ENCODE measurements around the gene AP1G2. TPM values are rescaled to one million over a fixed set of nuclear protein-coding genes. Genes with fewer than 3 reads are reported as not detected.

The AP1G2 gene
- total and polyA plus RNA-seq, 2 of the 4 experiments (the other 2 are of a cell fraction) = 2.9 to 19.2 TPM

DNA sequence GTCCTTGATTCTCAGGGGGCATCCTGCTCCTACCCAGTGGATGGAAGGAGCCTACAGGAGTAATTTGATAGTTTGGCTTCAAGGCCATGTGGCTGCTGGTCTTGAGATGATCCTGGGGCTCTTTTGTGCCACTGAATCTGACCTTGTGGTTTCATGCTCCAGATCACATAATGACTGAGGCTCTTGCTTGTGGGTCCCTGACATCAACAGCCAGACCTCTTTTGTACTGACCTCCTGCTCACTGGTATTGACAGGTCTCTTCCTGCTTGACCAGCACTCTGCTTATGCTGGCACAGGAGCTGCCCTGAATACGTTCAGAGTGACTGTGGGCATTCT is 34.2 kb upstream of the AP1G2 start:
- H3K4me1 ChIP-seq (ENCODE audit: control insufficient read depth, insufficient read depth, low read length) = no peaks in the 10 kb centered on the region
- no peaks in the 10 kb centered on the region for H3K79me1 ChIP-seq (ENCODE audit: low read depth in 1 of 2, low read length in 2 of 2)
- H3K36me3 ChIP-seq (ENCODE audit: control insufficient read depth, insufficient read depth, low read length) = no peaks in the 10 kb centered on the region
- ATAC-seq (ENCODE audit: low read depth) = no peak
- no peak overlapping the region for H3K27ac ChIP-seq (ENCODE audit: insufficient read depth, low read length)
- H3K4me2 ChIP-seq (ENCODE audit: low read depth, low read length) = no peak overlapping the region
- no peak overlapping the region for H3K4me3 ChIP-seq (ENCODE audit: insufficient read depth, low read depth, low read length)
- H4K20me1 ChIP-seq (ENCODE audit: insufficient read depth, low read length) = no peaks in the 10 kb centered on the region
- in situ Hi-C loops (cut with MboI; ENCODE audit: low sequenced_read_pairs) (no loop called here), dilution Hi-C loops (cut with HindIII; ENCODE audit: low sequenced_read_pairs, unreplicated experiment) (no loop called here), intact Hi-C loops (cut with micrococcal nuclease) (no loop called here)
- no peaks in the 10 kb centered on the region for H3K9me1 ChIP-seq (ENCODE audit: insufficient read depth, low read length)
- H2AK5ac ChIP-seq (ENCODE audit: low read depth, low read length) = no peak overlapping the region
- H2BK15ac ChIP-seq (ENCODE audit: low read depth, low read length) = no peak overlapping the region
- no CpG with 5 or more reads among the region's 1 CpG for WGBS, 2 experiments (ENCODE audit: extremely low coverage in 2 of 2, insufficient read length in 1 of 2)
- no peak overlapping the region for H3K4ac ChIP-seq (ENCODE audit: low read depth, low read length)
- H3K14ac ChIP-seq (replicated peaks; ENCODE audit: low read depth, low read length) = no peak overlapping the region
- no peak overlapping the region for H2AK9ac ChIP-seq (replicated peaks; ENCODE audit: low read depth, low read length, poor library complexity)
- BruUV-seq (replicated peaks) = no TSS peak
- H3K56ac ChIP-seq (ENCODE audit: extremely low read depth, insufficient read depth, low read length) = no peak overlapping the region
- TF ChIP-seq MXI1 (IDR thresholded peaks at IDR 0.05; ENCODE audit: borderline replicate concordance, low read depth, low read length) = no peak
- no peak for TF ChIP-seq CTCF (conservative IDR thresholded peaks at IDR 0.05; ENCODE audit: low read depth, low read length)
- TF ChIP-seq SMC3 (IDR thresholded peaks at IDR 0.05; ENCODE audit: low read depth, low read length) = no peak
- TF ChIP-seq RFX5 (IDR thresholded peaks at IDR 0.05; ENCODE audit: low read depth, low read length) = no peak
- TF ChIP-seq MAZ (IDR thresholded peaks at IDR 0.05; ENCODE audit: borderline replicate concordance, low read depth, low read length) = no peak
- TF ChIP-seq USF2 (IDR thresholded peaks at IDR 0.05; ENCODE audit: low read depth, low read length) = no peak
- TF ChIP-seq BHLHE40 (IDR thresholded peaks at IDR 0.05; ENCODE audit: low read depth, low read length) = no peak
- no peak for TF ChIP-seq CHD1 (IDR thresholded peaks at IDR 0.05; ENCODE audit: low read depth, low read length)
- no peak for TF ChIP-seq MAFK (IDR thresholded peaks at IDR 0.05; ENCODE audit: low read depth, low read length)
- H3K9ac ChIP-seq (ENCODE audit: low read depth, low read length) = no peak overlapping the region
- no peak overlapping the region for H2BK120ac ChIP-seq (ENCODE audit: low read depth, low read length)
- H3K27me3 ChIP-seq (ENCODE audit: control insufficient read depth, insufficient read depth, low read length) = no peaks in the 10 kb centered on the region
- H2BK20ac ChIP-seq (ENCODE audit: low read depth, low read length) = no peak overlapping the region
- H3K18ac ChIP-seq (ENCODE audit: low read depth, low read length) = no peak overlapping the region
- H3K9me3 ChIP-seq (ENCODE audit: control insufficient read depth, insufficient read depth, low read length) = no peaks in the 10 kb centered on the region
- no peak for DNase-seq
- no peak overlapping the region for H2AFZ ChIP-seq (replicated peaks; ENCODE audit: low read length, poor library complexity)
- H4K5ac ChIP-seq (ENCODE audit: low read depth, low read length) = no peak overlapping the region
- ChIA-PET POLR2A (ENCODE audit: unreplicated experiment) (no interaction called here), CTCF (no interaction called here)
- no peak overlapping the region for H4K8ac ChIP-seq (ENCODE audit: low read depth in 2 of 2, low read length in 2 of 2)
- H2BK5ac ChIP-seq (ENCODE audit: low read depth, low read length, poor library complexity, severe bottlenecking) = no peak overlapping the region
- H4K91ac ChIP-seq (ENCODE audit: insufficient read depth, low read depth, low read length) = no peak overlapping the region
- H3K23ac ChIP-seq (ENCODE audit: low read depth, low read length) = no peak overlapping the region

Data from IMR-90 (cell line).